Measurements from ENCODE around the gene AHNAK2. TPM values are rescaled to one million over a fixed set of nuclear protein-coding genes. Genes with fewer than 3 reads are reported as not detected.
"Not testable (repeated sequence)": the region's sequence is repeated elsewhere in the genome, so short reads cannot be mapped to it uniquely, and the experiment has no call there.

AHNAK2 gene
- total RNA-seq (100 to 1,000 TPM in 1 of 2 donors, 10 to 100 TPM in 1; 39.3 to 102 TPM), polyA plus RNA-seq (ENCODE audit: insufficient read length in 2 of 2) (10 to 100 TPM; 36.1 to 36.6 TPM)
- long read RNA-seq, donor 1 = 0 reads
- long read RNA-seq, donor 2, partial matches to known transcripts = 0 of 1 reads
- long read RNA-seq, donor 2, other reads (novel, unspliced or antisense) = 0 of 1 reads
- long read RNA-seq, donor 3, full-length matches to known transcripts = 3 of 3 reads
- long read RNA-seq, donor 3, partial matches to known transcripts = 0 of 3 reads
- long read RNA-seq, donor 3, other reads (novel, unspliced or antisense) = 0 of 3 reads
- long read RNA-seq, donor 4 = 0 reads

- peaks cover 8% of the 10 kb centered on the region for H3K36me3 ChIP-seq (ENCODE audit: control insufficient read depth, insufficient read depth, low read length)
- H3K27ac ChIP-seq (ENCODE audit: low read depth, low read length) = no peak within 1 kb of the TSS
- DNase-seq (ENCODE audit: low read depth in 4 of 6, low spot score in 6 of 6) = peak in 5 of 6 donors; percentile 29 to 89 (median 43)
- H3K9me3 ChIP-seq (ENCODE audit: control insufficient read depth, insufficient read depth, low read length) = no peaks in the 10 kb centered on the region
- H3K4me1 ChIP-seq (ENCODE audit: control insufficient read depth, insufficient read depth, low read length) = peaks cover 66% of the 10 kb centered on the region
- peaks cover 9% of the 10 kb centered on the region for H3K27me3 ChIP-seq (ENCODE audit: control insufficient read depth, insufficient read depth, low read length)
- peak within 1 kb of the TSS; percentile 24 for H3K4me3 ChIP-seq (ENCODE audit: low read depth, low read length)
- WGBS (ENCODE audit: insufficient coverage) = 2% methylated on average over 103 of the region's 111 CpGs
Measured at GRCh38 chr14:104977681-104978653, at the start of gene AHNAK2. Gene AHNAK2, minus strand, starts transcription at chr14:104978374. Its CDS starts 137 bp downstream, at chr14:104978237.

DNA sequence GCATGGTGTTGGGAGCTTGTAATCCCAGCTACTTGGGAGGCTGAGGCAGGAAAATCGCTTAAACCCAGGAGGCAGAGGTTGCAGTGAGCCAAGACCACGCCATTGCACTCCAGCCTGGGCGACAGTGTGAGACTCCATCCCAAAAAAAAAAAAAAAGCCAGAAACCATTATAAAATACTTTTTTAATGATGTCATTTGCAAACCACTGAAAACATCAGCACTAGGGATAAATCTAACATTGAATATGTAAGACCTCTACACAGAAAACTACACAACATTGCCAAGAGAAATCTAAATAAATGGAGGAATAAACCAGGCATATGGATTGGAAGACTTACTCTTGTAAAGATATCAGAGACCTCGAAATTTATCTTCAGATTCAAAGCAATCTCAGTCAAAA lies 49.5 kb upstream of the AHNAK2 start:
- H3K36me3 ChIP-seq (ENCODE audit: control insufficient read depth, insufficient read depth, low read length); H3K4me1 ChIP-seq (ENCODE audit: control insufficient read depth, insufficient read depth, low read length); H3K4me3 ChIP-seq (ENCODE audit: low read depth, low read length); H3K27me3 ChIP-seq (ENCODE audit: control insufficient read depth, insufficient read depth, low read length); H3K9me3 ChIP-seq (ENCODE audit: control insufficient read depth, insufficient read depth, low read length); H3K27ac ChIP-seq (ENCODE audit: low read depth, low read length); DNase-seq (ENCODE audit: low read depth in 4 of 6, low spot score in 6 of 6): not testable (repeated sequence)
- 60% methylated on average over 1 of the region's 4 CpGs for WGBS (ENCODE audit: insufficient coverage)

DNA sequence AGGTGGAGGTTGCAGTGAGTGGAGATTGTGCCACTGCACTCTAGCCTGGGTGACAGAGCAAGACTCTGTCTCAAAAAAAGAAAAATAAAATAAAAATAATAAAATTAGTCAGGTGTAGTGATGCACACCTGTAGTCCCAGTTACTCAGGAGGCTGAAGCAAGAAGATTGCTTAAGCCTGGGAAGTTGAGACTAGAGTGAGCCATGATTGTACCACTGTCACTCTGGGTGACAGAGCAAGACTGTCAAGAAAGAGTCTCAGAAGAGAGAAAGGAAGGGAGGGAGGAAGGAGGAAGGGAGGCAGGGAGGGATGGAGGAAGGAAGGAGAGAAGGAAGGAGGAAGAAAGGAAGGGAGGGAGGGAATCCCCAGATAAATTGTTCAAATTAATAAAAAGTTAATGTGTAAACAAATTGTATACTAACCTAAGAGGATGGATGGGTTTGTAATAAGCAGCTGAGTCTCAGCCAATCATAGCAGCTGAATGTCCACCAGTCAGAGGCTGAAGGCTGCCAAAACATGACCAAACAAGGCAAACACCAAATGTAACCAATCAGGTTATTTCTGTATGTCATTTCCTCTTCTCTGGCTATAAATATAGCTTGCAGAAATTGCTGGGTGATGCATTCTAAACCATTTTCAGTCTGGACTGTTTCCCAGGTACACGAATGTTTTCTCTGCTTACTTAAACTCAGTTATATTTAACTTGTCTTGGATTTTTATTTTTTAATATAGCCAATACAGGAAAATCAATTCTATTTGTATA lies 48.8 kb upstream of the AHNAK2 start:
- Histone ChIP-seq H3K36me3 (ENCODE audit: control insufficient read depth, insufficient read depth, low read length) (no peaks in the 10 kb centered on the region), H3K4me3 (ENCODE audit: low read depth, low read length) (no peak overlapping the region), H3K9me3 (ENCODE audit: control insufficient read depth, insufficient read depth, low read length) (no peaks in the 10 kb centered on the region), H3K27ac (ENCODE audit: low read depth, low read length) (no peak overlapping the region), H3K4me1 (ENCODE audit: control insufficient read depth, insufficient read depth, low read length) (peaks cover 2% of the 10 kb centered on the region), H3K27me3 (ENCODE audit: control insufficient read depth, insufficient read depth, low read length) (no peaks in the 10 kb centered on the region)
- DNase-seq (ENCODE audit: low read depth in 4 of 6, low spot score in 6 of 6) = no peak
- no CpG with 5 or more reads among the region's 1 CpG for WGBS (ENCODE audit: insufficient coverage)

DNA sequence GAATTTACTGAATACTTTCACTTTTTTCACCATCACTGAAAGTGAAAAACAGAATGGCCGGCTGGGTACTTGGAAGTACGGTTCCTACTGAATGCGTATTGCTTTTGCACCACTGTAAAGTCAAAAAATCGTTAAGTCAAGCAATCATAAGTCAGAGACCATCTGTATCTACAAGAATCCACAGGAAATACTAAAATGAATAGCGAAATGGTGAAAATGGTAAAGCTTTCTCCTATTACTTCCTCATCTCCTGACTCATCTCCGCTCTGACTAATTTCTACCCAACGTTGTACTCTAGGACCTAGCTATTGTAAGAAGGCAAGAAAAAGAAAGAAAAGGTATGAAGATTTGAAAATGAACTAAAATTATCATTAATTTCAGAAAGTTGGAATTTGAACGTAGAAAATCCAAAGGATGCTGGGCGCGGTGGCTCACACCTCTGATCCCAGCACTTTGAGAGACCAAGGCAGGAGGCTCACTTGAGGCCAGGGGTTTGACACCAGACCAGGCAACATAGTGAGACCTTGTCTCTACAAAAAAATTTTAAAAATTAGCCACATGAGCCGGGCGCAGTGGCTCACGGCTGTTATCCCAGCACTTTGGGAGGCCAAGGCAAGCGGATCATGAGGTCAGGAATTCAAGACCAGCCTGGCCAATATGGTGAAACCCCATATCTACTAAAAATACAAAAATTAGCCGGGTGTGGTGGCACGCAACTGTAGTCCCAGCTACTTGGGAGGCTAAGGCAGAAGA lies 48.0 kb upstream of the AHNAK2 start:
- no peak overlapping the region for H3K27ac ChIP-seq (ENCODE audit: low read depth, low read length)
- no peaks in the 10 kb centered on the region for H3K9me3 ChIP-seq (ENCODE audit: control insufficient read depth, insufficient read depth, low read length)
- no peaks in the 10 kb centered on the region for H3K36me3 ChIP-seq (ENCODE audit: control insufficient read depth, insufficient read depth, low read length)
- H3K27me3 ChIP-seq (ENCODE audit: control insufficient read depth, insufficient read depth, low read length) = no peaks in the 10 kb centered on the region
- 95% methylated on average over 7 of the region's 16 CpGs for WGBS (ENCODE audit: insufficient coverage)
- no peak for DNase-seq (ENCODE audit: low read depth in 4 of 6, low spot score in 6 of 6)
- peaks cover 7% of the 10 kb centered on the region for H3K4me1 ChIP-seq (ENCODE audit: control insufficient read depth, insufficient read depth, low read length)
- no peak overlapping the region for H3K4me3 ChIP-seq (ENCODE audit: low read depth, low read length)

GRCh38 chr14:105025429-105025828 lies 47.3 kb upstream of the AHNAK2 start:
- H3K27ac ChIP-seq (ENCODE audit: low read depth, low read length) = no peak overlapping the region
- DNase-seq (ENCODE audit: low read depth in 4 of 6, low spot score in 6 of 6) = no peak
- H3K4me3 ChIP-seq (ENCODE audit: low read depth, low read length) = no peak overlapping the region
- no peaks in the 10 kb centered on the region for H3K27me3 ChIP-seq (ENCODE audit: control insufficient read depth, insufficient read depth, low read length)
- 97% methylated on average over 5 of the region's 6 CpGs for WGBS (ENCODE audit: insufficient coverage)
- H3K9me3 ChIP-seq (ENCODE audit: control insufficient read depth, insufficient read depth, low read length) = no peaks in the 10 kb centered on the region
- no peaks in the 10 kb centered on the region for H3K36me3 ChIP-seq (ENCODE audit: control insufficient read depth, insufficient read depth, low read length)
- H3K4me1 ChIP-seq (ENCODE audit: control insufficient read depth, insufficient read depth, low read length) = peaks cover 7% of the 10 kb centered on the region

DNA sequence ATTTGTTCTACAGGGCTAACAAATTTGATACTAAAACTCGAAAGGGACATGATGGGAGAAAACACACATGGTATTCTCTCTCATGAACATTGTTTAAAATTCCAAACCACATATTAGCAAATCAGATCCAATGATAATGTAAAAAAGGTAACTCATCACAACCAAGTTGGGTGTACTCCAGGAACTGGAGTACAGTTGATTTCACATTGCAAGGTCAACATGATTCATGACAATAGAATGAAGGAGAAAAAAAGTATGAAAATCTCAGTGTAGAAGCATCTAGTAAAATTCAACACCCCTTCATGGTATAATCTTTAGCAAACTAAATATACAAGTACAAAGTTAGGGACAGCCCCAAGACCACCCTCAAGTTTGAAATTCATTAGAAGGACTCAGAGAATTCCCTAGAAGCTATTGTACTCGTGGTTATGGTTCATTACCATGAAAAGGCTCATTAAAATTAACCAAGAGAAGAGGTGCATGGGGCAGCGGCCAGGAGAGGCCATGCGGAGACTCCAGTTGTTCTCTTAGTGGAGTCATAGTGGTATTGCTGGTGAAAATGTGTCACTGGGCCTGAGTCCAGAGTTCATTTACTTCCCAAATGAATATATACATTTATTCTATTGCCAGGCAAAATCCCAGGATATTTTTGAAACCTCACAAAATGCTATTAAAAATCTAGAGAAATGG lies 45.8 kb upstream of the AHNAK2 start:
- Histone ChIP-seq H3K9me3 (ENCODE audit: control insufficient read depth, insufficient read depth, low read length) (no peaks in the 10 kb centered on the region), H3K27ac (ENCODE audit: low read depth, low read length) (no peak overlapping the region), H3K4me3 (ENCODE audit: low read depth, low read length) (no peak overlapping the region), H3K4me1 (ENCODE audit: control insufficient read depth, insufficient read depth, low read length) (peaks cover 20% of the 10 kb centered on the region), H3K36me3 (ENCODE audit: control insufficient read depth, insufficient read depth, low read length) (no peaks in the 10 kb centered on the region), H3K27me3 (ENCODE audit: control insufficient read depth, insufficient read depth, low read length) (no peaks in the 10 kb centered on the region)
- no peak for DNase-seq (ENCODE audit: low read depth in 4 of 6, low spot score in 6 of 6)
- WGBS (ENCODE audit: insufficient coverage) = 31% methylated on average over 2 of the region's 4 CpGs

DNA sequence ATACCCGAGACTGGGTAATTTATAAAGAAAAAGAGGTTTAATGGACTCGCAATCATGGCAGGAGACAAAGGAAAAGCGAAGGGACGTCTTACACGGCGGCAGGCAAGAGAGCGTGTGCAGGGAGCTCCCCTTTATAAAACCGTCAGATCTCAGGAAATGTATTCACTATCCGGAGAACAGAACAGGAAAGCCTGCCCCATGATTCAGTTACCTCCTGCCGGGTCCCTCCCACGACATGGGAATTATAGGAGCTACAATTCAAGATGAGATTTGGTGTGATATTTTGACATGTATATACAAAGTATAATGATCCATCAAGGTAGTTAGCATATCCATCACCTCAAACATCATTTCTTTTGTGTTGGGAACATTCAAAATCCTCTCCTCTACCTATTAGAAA lies 45.0 kb upstream of the AHNAK2 start:
- no peak for DNase-seq (ENCODE audit: low read depth in 4 of 6, low spot score in 6 of 6)
- Histone ChIP-seq H3K9me3 (ENCODE audit: control insufficient read depth, insufficient read depth, low read length) (no peaks in the 10 kb centered on the region), H3K4me1 (ENCODE audit: control insufficient read depth, insufficient read depth, low read length) (peaks cover 26% of the 10 kb centered on the region), H3K36me3 (ENCODE audit: control insufficient read depth, insufficient read depth, low read length) (no peaks in the 10 kb centered on the region), H3K27ac (ENCODE audit: low read depth, low read length) (no peak overlapping the region), H3K27me3 (ENCODE audit: control insufficient read depth, insufficient read depth, low read length) (no peaks in the 10 kb centered on the region), H3K4me3 (ENCODE audit: low read depth, low read length) (no peak overlapping the region)
- WGBS (ENCODE audit: insufficient coverage) = 84% methylated on average over 6 of the region's 11 CpGs

DNA sequence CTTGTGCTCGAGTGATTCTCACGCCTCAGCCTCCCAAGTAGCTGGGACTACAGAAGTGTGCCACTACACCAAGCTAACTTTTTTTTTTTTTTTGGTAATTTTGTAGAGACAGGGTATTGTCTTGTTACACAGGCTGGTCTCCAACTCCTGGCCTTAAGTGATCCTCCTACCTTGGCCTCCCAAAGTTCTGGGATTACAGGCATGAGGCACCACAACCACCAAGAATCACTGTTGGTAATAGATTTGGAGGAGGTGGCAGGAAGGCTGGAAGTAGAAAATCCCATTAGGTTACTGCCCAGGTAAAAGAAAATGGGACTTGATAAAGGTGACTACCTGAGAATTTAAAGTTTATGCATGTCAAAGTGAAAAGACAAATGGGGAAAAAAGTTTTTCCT lies 44.1 kb upstream of the AHNAK2 start:
- Histone ChIP-seq H3K4me3 (ENCODE audit: low read depth, low read length) (no peak overlapping the region), H3K27ac (ENCODE audit: low read depth, low read length) (no peak overlapping the region), H3K9me3 (ENCODE audit: control insufficient read depth, insufficient read depth, low read length) (no peaks in the 10 kb centered on the region), H3K36me3 (ENCODE audit: control insufficient read depth, insufficient read depth, low read length) (no peaks in the 10 kb centered on the region), H3K4me1 (ENCODE audit: control insufficient read depth, insufficient read depth, low read length) (peaks cover 26% of the 10 kb centered on the region), H3K27me3 (ENCODE audit: control insufficient read depth, insufficient read depth, low read length) (no peaks in the 10 kb centered on the region)
- WGBS (ENCODE audit: insufficient coverage) = no CpG with 5 or more reads among the region's 2 CpGs
- DNase-seq (ENCODE audit: low read depth in 4 of 6, low spot score in 6 of 6) = no peak
